HUES6 (cell line): ENCODE results near the gene HMGN4.
"Not testable (repeated sequence)": the region's sequence is repeated elsewhere in the genome, so short reads cannot be mapped to it uniquely, and the experiment has no call there.

ENCODE experiments used
- H3K27ac ChIP-seq: 2 replicates; pipeline ENCODE4 v1.7.0; 2013; ENCODE audit warnings: low read depth, mild to moderate bottlenecking, low read length, inconsistent platforms
- H3K27me3 ChIP-seq: 2 replicates; pipeline ENCODE4 v1.6.1; 2013; ENCODE audit warnings: low read length; ENCODE audit not compliant: control insufficient read depth, insufficient read depth
- H3K36me3 ChIP-seq: 2 replicates; pipeline ENCODE4 v1.6.1; 2013; ENCODE audit warnings: low read length; ENCODE audit not compliant: control insufficient read depth, insufficient read depth
- H3K4me1 ChIP-seq: 2 replicates; pipeline ENCODE4 v1.6.1; 2013; ENCODE audit warnings: low read length; ENCODE audit not compliant: control insufficient read depth, insufficient read depth
- H3K4me3 ChIP-seq: 2 replicates; pipeline ENCODE4 v1.5.1; 2013; ENCODE audit warnings: low read depth, low read length
- H3K9ac ChIP-seq: one replicate; pipeline ENCODE4 v1.6.1; 2013; ENCODE audit warnings: mild to moderate bottlenecking, low read length
- H3K9me3 ChIP-seq: 2 replicates; pipeline ENCODE4 v1.6.1; 2013; ENCODE audit warnings: low read depth, low read length; ENCODE audit not compliant: control insufficient read depth, insufficient read depth

HMGN4 gene

DNA sequence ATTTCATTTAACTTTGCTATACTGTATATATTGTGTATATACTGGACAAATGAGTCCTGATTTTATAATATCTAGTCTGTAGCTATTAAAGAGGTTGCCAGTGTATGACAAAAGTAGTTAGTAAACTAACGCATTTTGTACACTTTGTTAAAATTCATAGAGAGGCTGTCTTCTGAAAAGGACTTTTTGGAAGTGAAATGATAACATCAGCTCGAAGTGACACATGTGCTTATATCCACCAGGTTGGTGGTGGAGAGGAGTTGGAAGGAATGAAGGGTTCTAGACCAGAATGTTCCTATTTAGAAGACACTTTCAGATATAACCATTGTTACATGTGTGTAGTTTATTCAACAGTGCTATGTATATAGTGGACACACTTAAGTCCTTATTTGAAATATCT is 13.9 kb upstream of the HMGN4 start:
- not testable (repeated sequence) for H3K27me3 ChIP-seq, H3K9ac ChIP-seq, H3K36me3 ChIP-seq, H3K4me3 ChIP-seq, H3K9me3 ChIP-seq, H3K27ac ChIP-seq
- peaks cover 28% of the 10 kb centered on the region for H3K4me1 ChIP-seq

DNA sequence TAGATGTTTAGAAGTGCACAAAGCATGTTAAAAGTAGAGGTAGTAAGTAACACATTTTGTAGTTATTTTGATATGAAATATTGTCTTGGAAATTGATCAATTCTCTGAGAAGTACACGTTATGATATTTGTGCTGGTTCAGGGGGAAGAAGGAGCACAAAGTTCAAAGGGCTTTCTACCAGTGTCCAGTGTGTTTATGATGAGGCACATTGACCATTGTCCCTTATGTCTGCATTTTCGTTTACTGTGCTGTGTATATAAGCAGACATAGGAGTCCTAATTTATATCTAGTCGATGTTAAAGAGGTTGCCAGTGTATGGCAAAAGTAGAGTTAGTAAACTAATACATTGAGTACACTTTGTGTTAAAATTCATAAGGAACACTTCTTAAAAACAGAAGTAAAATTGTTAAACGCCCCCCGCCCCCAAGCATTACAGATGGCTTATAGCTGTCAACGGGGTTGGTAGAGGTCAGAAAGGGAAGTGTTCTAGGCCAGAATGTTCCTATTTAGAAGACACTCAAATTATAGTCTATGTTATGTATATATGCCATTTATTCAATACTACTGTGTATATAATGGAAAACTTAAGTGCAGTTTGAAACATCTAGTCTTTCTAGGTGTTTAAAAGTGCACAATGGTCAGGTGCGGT is 13.3 kb upstream of the HMGN4 start:
- Histone ChIP-seq H3K27ac (no peak overlapping the region), H3K4me1 (peaks cover 29% of the 10 kb centered on the region), H3K36me3 (no peaks in the 10 kb centered on the region), H3K4me3 (no peak overlapping the region), H3K27me3 (no peaks in the 10 kb centered on the region), H3K9me3 (no peaks in the 10 kb centered on the region), H3K9ac (no peak overlapping the region)

DNA sequence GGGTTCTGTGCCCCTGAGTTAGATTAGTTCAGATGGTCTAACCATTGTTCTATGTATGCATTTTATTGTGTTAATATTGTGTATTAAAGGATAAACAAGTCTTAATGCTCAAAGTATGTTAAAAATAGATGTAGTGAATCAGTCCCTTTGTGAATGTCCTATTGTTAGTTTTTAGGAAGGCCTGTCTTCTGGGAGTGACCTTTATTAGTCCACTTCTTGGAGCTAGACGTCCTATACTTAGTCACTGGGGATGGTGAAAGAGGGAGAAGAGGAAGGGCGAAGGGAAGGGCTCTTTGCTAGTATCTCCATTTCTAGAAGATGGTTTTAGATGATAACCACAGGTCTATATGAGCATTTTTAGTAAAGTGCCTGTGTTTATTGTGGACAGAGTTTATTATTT is 12.3 kb upstream of the HMGN4 start:
- no peaks in the 10 kb centered on the region for H3K27me3 ChIP-seq
- no peak overlapping the region for H3K27ac ChIP-seq
- H3K4me3 ChIP-seq, result no peak overlapping the region
- H3K36me3 ChIP-seq, result no peaks in the 10 kb centered on the region
- H3K9ac ChIP-seq, result no peak overlapping the region
- H3K9me3 ChIP-seq, result no peaks in the 10 kb centered on the region
- peaks cover 22% of the 10 kb centered on the region for H3K4me1 ChIP-seq

DNA sequence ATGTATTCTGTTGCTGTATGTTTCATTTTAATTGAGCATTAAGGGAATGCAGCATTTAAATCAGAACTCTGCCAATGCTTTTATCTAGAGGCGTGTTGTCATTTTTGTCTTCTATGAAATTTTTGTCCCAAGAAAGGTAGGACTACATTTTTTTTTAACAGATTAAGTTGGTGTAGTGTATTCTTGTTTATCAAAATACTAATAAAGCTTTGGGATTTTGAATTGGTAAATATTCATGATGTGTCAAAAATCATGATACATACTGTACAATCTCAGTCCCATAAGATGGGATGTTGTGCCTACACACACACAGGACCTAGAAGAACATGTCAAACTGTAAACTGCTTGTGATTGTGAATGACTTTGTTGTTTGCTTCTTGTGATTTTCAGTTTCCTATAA is 11.2 kb upstream of the HMGN4 start:
- Histone ChIP-seq H3K36me3 (no peaks in the 10 kb centered on the region), H3K4me1 (peaks cover 22% of the 10 kb centered on the region), H3K9ac (no peak overlapping the region), H3K4me3 (no peak overlapping the region), H3K27ac (no peak overlapping the region), H3K27me3 (no peaks in the 10 kb centered on the region), H3K9me3 (no peaks in the 10 kb centered on the region)

DNA sequence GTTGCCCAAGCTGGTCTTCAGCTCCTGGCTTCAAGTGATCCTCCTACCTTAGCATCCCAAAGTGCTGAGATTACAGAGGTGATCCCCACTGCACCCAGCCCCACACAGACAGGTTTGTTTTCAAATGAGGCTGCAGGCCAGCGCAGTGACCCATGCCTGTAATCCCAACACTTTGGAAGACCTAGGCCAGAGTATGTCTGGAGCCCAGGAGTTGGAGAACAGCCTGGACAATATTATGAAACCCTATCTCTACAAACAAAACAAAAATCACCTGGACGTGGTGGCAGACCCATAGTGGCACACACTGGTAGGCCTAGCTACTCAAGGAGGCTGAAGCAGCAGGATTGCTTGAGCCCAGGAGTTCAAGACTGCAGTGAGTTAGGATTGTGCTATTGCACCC is 8.0 kb upstream of the HMGN4 start:
- Histone ChIP-seq H3K36me3 (no peaks in the 10 kb centered on the region), H3K27me3 (no peaks in the 10 kb centered on the region), H3K27ac (no peak overlapping the region), H3K4me1 (peaks cover 28% of the 10 kb centered on the region), H3K4me3 (no peak overlapping the region), H3K9ac (no peak overlapping the region), H3K9me3 (no peaks in the 10 kb centered on the region)

DNA sequence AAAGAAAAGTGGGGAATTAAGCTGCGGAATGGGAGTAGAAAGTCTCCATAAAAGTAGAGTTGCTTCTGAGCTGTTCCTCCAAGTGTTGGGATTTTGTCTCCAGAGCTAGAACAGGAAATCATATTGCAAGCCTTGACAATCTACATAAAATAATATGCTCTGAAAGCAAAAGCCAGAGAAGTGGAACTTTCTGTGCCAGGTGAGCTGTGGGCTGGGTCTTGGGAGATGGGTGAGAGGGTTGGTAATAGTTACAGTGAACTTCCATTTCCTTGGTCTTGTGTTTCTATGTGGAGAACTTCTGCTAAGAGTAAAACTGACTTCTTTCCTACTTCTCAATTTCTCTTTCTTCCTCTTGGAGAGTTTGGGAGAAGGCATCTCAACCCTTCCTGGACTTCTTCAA is 6.3 kb upstream of the HMGN4 start:
- no peak overlapping the region for H3K4me3 ChIP-seq
- H3K9ac ChIP-seq, result no peak overlapping the region
- H3K27ac ChIP-seq, result no peak overlapping the region
- H3K4me1 ChIP-seq, result peaks cover 33% of the 10 kb centered on the region
- H3K9me3 ChIP-seq, result no peaks in the 10 kb centered on the region
- no peaks in the 10 kb centered on the region for H3K36me3 ChIP-seq
- H3K27me3 ChIP-seq, result no peaks in the 10 kb centered on the region

DNA sequence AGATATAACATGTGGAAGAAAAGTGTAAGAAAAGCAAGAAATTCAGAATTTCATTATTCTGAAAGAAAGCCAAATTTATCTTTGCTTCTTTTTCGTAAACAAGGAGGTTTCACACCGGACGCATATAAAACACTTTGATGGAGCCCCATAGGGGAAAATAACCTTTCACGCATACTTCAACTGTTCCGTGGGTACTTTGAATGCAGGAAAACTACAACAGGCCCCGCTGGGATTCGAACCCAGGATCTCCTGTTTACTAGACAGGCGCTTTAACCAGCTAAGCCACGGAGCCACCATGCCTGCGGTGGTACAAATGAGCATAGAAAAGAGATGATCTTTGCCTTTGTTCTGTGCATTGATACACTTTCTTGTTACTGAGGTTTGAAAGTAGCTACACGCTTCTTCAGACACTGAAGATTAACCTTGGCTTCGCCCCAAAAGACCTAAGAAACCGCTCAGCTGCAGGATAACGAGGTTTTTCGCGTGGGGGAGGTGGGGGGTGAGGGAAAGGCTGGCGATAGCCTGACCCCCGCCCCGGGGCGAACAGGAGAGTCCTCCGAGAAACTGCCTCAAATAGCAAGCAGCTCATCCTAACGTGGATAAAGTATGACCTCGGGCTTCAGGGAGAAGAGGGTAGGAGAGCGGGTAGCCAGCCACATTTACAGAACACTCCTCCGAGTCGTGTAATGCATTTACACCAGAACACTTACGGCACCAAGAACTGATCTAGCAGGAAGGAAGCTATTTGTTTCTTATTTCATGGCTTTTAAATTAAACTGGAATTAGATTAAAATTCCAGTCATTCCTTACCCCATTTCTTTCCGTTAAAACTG is 5.3 kb upstream of the HMGN4 start:
- Histone ChIP-seq H3K27me3 (no peaks in the 10 kb centered on the region), H3K4me1 (peaks cover 28% of the 10 kb centered on the region), H3K27ac (no peak overlapping the region), H3K4me3 (peak overlapping the region; percentile 80), H3K9ac (peak overlapping the region; percentile 67), H3K36me3 (no peaks in the 10 kb centered on the region), H3K9me3 (no peaks in the 10 kb centered on the region)

DNA sequence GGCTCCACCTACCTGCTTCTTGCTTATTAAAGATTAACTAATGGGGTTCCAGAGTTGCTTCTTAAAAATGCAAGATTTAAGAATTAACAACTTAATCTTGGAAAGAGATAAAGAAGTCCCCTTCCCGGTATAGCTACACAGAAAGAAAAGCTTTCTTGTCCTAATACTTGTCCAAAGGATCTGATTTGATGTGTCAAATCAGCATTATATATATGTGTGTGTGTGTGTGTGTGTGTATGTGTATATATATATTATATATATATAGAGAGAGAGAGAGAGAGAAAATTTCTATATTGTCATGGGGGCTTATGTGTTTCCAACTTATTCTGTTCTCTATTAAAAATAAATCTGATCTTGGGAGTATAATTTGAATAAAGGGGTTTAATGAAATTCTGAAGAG is 4.6 kb upstream of the HMGN4 start:
- Histone ChIP-seq H3K36me3 (no peaks in the 10 kb centered on the region), H3K27me3 (no peaks in the 10 kb centered on the region), H3K9me3 (no peaks in the 10 kb centered on the region), H3K27ac (no peak overlapping the region), H3K4me3 (peak overlapping the region; percentile 80), H3K9ac (peak overlapping the region; percentile 67), H3K4me1 (peaks cover 22% of the 10 kb centered on the region)

DNA sequence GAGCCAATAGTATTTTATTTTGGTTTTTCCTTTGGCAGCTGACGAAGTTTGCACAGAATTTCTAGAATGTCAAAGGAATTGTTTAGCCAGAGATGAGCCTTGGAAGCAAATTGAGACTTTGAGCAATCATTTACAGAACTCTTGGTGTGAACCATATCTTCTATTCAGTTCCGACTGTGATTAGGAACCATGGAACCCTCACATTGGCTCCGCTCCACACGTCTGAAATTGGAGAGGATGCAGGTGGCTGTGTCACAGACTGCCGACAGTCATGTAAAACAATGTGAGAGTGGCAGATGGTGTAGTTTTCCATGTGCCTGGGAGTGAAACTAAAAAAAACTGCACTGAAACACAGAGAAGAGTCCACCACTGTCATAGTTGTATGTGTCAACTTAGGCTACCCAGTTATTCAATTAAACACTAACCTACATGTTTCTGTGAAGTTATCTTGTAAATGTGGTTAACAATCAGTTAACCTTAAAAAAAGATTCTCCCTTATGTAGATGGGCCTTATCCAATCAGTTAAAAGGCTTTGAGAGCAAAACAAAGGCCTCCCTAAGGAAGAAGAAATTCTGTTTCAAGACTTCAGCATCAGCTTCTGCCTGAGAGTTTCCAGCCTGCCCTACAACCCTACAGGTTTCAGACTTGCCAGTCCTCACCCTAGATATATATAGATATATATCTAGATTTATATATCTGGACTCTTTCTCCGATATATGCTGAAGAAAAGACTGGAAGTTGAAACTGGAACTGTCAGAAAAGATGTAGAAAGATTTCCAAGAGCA is 3.3 kb upstream of the HMGN4 start:
- no peaks in the 10 kb centered on the region for H3K27me3 ChIP-seq
- no peak overlapping the region for H3K9ac ChIP-seq
- peaks cover 19% of the 10 kb centered on the region for H3K4me1 ChIP-seq
- H3K9me3 ChIP-seq, result no peaks in the 10 kb centered on the region
- H3K4me3 ChIP-seq, result no peak overlapping the region
- no peak overlapping the region for H3K27ac ChIP-seq
- H3K36me3 ChIP-seq, result no peaks in the 10 kb centered on the region

DNA sequence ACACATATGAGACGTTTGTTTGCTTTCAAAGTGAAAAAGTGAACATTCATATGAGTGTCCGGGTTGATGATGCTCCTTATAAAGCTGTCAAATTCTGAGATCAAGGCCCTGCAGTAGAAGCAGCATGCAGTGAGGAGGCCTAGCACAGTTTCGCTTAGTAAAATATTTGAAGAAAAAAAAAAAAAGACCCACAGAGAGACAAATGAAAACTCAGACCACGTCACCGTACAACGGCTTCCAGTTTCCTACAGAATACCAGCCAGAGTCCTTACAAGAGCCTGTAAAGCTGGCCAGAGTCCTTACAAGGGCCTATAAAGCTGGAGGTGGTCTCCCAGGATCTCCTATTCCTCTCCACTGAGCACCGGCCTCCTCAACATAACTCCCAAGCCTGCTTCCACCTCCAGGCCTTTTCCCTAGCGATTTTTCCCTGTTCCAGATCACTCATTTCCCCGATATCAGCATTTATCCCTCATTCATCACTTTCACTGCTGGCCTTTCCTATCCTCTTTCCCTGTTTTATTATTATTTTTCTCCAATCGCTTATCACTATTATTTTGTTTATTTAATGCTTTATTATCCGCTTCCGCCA is 1.5 kb upstream of the HMGN4 start:
- H3K4me1 ChIP-seq, result peaks cover 20% of the 10 kb centered on the region
- H3K36me3 ChIP-seq, result no peaks in the 10 kb centered on the region
- H3K9ac ChIP-seq, result peak overlapping the region; percentile 62
- no peaks in the 10 kb centered on the region for H3K9me3 ChIP-seq
- H3K27ac ChIP-seq, result no peak overlapping the region
- H3K4me3 ChIP-seq, result peak overlapping the region; percentile 80
- H3K27me3 ChIP-seq, result no peaks in the 10 kb centered on the region
